Putamen (tissue), 1 donor: Measurements from ENCODE around the gene CAPN3.

Source experiments
- DNase-seq: peaks from one replicate; pipeline ENCODE4 v3.0.0-alpha.2; 2016; ENCODE audit warnings: low spot score

CAPN3 gene

DNA sequence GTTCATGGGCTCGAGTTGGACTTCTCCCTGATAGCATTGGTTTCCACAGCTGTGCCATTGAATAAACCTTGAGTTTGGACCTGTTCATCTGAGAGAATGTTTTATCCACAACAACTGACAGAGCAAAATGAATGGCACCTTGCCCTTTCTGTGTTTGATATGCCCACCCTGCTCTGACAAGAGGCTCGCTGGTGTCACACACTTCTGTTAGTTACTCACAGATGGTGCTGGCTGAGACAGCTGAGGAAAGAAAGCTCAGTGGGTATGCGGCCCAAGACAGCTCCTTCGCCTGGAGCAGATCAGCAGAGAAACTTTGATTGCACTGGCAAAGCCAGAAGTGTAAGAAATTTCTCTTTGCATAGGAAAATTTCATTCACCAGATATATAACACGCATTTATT lies 2.5 kb upstream of the CAPN3 start:
- DNase-seq: no peak

GRCh38 chr15:42358141-42358540 lies 1.2 kb upstream of the CAPN3 start:
- no peak for DNase-seq

DNA sequence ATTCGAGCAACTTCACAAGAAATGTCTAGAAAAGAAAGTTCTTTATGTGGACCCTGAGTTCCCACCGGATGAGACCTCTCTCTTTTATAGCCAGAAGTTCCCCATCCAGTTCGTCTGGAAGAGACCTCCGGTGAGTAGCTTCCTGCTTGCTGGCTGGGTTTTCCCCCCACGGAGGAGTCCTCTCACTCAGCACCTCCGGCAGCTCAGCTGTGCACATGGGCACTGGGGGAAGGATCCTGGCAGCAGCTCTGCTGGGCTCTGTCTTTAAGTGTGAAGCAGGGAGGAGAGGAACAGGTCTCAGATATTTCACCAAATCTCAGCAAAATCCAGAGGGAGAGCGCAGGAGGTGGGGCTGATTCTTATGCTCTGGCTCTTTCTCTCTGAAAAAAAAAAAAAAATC lies 684 bp downstream of the CAPN3 start:
- DNase-seq: no peak

GRCh38 chr15:42360535-42361112 lies 1.3 kb downstream of the CAPN3 start:
- no peak for DNase-seq

DNA sequence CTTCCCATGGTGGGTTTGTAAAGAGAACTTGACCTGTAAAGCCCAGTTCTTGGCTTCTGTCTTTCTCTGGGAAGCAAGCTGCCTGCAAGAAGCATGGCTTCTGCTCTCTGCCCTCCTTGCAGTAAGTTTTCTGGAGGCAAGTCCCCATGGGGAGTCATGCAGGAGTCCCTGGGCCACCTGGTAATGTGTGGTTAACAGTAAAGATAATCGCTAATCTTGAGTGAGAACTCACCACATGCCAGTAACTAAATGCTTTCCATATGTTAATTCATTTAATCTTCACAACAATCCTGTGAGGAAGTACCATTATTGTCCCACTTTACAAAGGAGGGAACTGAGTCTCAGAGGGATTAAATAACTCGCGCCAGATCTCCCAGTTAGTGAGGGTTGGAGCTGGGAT lies 4.2 kb downstream of the CAPN3 start:
- no peak for DNase-seq

DNA sequence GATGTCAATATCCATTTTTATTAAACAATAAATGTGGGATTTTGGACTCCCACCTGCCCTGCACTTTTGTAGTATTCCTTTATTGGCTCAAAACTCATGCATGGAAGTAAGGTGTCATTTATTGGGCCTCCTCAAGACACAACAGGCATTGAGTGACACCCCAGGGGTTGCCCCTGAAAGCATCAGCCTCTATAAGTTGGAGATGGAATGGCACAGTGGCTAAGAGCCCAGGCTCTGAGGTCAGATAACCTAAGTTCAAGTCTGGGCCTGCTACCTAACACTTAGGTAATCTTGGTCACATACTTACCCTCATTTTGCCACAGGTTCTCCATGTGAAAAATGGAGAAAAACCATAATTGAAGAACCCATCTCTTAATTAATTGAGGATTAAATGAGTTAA lies 4.6 kb downstream of the CAPN3 start:
- DNase-seq: no peak

DNA sequence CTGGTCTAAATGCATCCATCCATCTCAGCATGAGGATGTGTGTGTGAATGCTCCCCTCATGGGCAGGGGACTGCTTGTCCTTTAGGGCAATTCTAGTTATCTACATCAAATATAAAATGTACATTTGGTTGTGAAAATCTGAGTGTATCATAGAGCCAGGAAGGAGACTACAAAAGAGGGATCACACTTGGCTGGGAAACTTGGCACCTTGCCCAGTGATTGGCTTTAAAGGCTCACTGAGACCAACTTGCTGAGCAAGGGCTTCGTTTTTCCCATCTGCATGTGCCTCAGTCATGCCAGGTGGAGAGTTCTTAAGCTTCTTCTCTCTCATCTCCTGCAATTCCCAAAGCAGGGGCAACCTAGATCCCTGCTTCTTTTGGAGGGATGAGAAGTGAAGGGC lies 5.2 kb downstream of the CAPN3 start:
- DNase-seq: no peak

GRCh38 chr15:42365921-42366550 lies 6.7 kb downstream of the CAPN3 start:
- no peak for DNase-seq

DNA sequence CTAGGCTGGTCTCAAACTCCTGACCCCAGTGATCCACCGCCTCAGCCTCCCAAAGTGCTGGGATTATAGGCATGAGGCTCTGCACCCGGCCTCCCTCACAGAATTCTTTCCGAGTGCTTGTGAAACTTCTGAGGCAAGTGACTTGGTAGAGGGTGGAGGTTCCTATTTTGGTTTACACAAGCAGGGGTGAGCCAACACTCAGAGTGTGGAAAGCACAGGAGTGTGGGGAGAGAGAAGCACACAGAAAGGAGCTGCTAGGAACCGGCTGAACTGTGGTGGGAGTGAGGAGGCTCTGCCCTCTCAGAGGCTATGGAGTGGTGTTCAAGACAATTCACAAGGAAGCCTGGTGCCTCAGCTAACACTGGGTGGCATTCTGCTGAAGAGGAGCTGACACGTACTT lies 7.7 kb downstream of the CAPN3 start:
- DNase-seq: no peak

- DNase-seq: no peak
Measured at GRCh38 chr15:42368096-42368495, 8.8 kb downstream of the CAPN3 start.

DNA sequence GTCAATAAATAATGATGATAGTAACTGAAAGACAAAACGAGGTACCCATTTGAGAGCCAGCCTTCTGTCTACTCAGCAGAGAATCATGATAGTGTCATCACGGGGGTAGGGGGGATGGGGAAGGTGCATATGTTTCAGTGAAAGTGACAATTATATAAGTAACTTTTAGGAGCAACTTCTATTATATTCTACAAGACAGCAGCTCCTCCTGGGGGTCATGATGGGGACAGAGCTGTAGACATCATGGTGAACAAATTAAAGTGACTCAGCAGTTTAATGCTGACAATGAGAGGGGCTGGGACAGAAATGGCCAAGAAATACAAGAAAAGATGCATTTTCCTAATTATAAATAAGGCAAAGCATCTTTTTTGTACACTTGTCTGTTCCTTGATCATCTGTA lies 11.8 kb downstream of the CAPN3 start:
- DNase-seq: no peak

DNA sequence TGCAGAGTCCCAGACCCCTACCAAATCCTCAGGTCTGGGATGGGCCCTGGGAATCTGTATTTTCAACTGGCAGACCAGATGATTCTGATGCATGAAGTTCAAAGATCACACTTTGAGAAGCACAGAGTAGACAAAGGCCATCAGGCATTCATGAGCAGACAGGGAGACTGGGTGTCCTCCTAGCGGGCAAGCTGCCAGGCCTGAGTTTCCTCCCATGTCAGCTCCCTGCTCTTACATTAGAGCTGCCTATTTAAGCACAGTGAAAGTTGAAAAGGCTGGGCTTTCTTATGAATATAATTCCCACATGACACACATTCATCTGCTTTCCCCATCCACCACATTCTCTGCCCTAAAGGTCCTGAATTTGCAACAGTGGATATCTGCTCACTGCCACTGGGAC lies 14.0 kb downstream of the CAPN3 start:
- DNase-seq: no peak

DNA sequence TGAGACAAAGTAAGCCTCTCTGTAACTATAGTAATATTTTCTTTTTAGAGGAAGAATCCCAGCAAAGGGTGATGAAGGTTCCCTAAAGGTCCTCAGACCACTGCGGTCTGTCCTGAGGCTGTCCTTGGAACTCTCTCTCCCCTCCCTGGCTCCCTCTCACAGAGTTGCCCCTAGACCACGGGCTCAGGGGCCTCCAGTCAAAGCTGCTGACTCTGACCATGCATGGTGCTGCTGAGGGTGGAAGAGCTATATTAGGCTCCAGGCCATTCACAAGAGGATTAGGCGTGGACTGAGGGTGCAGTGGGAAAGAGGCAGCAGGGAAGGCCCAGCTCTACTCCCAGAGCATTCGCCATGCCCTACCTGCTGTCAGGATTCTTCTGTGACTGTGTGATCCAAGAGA lies 14.6 kb downstream of the CAPN3 start:
- no peak for DNase-seq

DNA sequence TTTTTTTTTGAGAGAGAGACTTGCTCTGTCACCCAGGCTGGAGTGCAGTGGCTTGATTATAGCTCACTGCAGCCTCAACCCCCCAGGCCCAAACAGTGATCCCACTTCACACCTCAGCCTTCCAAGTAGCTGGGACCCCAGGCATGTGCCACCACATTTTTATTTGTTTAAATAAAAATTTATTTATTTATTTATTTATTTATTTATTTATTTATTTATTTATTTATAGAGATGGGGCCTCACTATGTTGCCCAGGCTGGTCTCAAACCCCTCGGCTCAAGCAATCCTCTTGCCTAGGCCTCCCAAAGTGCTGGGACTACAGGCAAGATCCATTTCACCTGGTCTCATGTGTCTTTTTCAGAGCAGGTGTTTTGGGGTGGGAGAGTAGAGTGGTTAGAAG lies 15.5 kb downstream of the CAPN3 start:
- no peak for DNase-seq

DNA sequence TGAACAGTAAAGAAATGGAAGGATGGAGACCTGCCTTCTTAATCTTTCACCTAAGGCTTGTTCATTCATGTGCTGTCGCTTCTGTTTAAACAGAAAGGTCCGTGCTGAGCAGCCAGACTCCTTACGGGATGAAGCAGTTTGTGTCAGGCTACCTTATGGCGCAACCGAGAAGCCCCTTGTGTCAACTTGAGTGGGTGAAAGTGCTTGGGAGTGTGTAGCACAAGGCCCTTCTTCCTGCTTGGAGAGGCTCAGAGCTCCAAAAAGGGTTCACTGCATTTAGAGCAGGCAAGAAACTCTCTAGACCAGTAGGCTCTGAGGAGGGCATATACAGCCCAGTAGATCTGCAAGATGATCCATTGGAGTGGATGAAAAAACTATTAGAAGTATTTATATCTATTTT lies 16.0 kb downstream of the CAPN3 start:
- no peak for DNase-seq

GRCh38 chr15:42375941-42376340 lies 16.6 kb downstream of the CAPN3 start:
- no peak for DNase-seq

DNA sequence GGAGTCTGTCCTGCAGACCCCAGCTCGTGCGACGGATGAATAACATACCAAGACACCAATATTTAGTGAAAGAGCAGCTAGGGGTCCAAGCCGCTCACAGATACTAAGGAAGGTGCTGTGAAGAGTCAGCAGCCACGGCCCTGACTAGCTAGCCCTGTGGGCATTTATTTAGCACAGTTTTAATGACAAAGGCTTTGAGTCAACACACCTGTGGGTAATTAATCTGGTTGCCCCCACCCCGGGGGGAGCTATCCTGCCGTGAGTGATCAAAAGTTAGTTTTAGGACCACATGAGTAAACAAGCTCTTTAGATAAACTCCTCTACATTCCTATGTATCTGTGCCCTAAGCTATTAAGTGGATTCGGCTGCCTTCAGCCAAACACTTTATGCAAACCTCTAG lies 18.7 kb downstream of the CAPN3 start:
- DNase-seq: no peak

DNA sequence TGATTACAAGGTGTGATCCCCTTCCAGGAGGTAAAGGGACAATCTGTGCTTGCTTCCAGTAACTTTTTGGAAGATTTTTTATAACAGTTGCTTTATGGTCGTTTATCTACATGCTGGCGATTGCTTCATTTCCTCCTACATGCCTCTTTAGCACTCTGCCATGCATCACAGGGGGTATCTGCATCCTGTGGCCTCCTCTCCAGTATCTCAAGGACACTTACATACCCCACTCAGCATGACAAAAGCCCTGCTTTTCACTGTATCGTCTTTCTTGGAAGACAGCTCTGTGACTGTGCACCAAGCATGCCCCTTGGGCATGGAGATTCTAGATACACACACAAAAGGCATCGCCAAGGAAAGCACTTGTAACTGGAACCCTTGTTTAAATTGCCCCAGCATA lies 25.3 kb downstream of the CAPN3 start:
- no peak for DNase-seq

DNA sequence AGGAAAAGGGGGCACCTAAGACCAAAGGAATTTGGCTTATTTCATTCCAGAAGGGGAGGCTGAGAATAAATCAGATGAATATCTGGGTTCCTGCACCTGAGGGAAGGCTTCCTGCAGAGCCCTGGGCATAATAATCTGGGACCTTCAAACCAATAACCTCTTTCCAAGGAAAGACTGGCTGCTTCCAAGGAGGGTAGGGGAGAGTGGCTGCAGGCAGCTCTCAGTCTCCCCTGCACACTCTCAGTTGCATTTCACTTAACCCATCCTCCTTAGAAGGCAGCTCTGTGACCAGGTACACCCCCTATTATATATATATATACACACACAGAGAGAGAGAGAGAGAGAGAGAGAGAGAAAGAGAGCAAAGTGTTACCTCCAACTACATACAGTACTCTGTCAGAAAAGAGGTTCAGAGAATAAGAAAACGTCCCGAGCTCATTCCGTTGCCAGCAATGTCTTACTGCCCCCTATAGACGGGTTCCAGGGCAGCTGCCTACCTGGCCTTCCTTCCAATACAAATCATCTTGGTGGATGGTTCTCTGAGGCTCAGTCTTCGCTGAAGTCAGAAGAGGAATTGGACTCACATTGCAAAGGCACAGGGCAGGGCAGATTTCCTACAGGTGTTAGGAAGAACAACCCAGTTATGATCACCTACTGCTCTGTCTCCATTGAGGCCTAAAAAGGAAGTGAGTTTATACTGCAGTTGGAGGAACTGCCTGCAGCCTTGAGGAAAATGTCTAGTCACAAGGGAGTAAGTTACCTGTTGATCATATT lies 26.1 kb downstream of the CAPN3 start:
- DNase-seq: no peak

GRCh38 chr15:42385980-42386700 lies 26.8 kb downstream of the CAPN3 start:
- no peak for DNase-seq

DNA sequence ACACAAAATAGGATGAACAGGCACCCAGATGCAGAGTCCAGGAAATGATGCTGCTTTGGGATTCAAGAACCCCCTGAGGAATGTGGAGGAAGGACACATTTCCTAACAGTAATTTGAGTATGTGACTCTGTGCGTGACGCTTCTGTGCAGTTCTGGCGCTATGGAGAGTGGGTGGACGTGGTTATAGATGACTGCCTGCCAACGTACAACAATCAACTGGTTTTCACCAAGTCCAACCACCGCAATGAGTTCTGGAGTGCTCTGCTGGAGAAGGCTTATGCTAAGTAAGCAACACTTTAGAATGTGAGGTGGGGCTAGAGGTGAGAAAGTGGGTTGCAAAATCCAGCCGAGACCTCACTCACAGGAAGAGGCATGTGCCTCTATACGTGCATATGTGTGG lies 28.3 kb downstream of the CAPN3 start:
- no peak for DNase-seq

- no peak for DNase-seq
Measured at GRCh38 chr15:42392309-42393024, 33.2 kb downstream of the CAPN3 start.
